Adrenal gland (tissue), 12 donors: ENCODE measurements around the gene MYH6. TPM values are rescaled to one million over a fixed set of nuclear protein-coding genes. Genes with fewer than 3 reads are reported as not detected.

Experiments used
- DNase-seq, 7 donors: peaks; one replicate each; pipeline ENCODE4 v3.0.0-alpha.2; 2019 to 2020
- H3K27ac ChIP-seq, 5 donors: fragments of 200-600 bp; sonication (generic) in 4 of 5; 1 replicate in 3 of 5; 2 replicates in 2 of 5; pipeline versions ENCODE4 v1.5.1 to v1.8.0; 2016 to 2020; ENCODE audit warnings: mild to moderate bottlenecking in 1 of 5
- H3K27me3 ChIP-seq: fragments of 200-600 bp; 2 replicates; pipeline ENCODE4 v1.8.0; 2021
- H3K36me3 ChIP-seq, 2 donors: fragments of 200-600 bp; replicated peaks in 1 of 2; 1 replicate in 1 of 2; 2 replicates in 1 of 2; pipeline versions ENCODE4 v1.5.1 to v1.8.0; 2018 to 2022
- H3K4me1 ChIP-seq, 2 donors: fragments of 200-600 bp; replicated peaks in 1 of 2; 1 replicate in 1 of 2; 2 replicates in 1 of 2; pipeline versions ENCODE4 v1.5.1 to v1.8.0; 2018 to 2021
- H3K4me3 ChIP-seq, 4 donors: fragments of 200-600 bp; sonication (generic) in 3 of 4; one replicate each; pipeline ENCODE4 v1.5.1; 2016 to 2018
- H3K9me3 ChIP-seq, 3 donors: fragments of 200-600 bp; sonication (generic) in 1 of 3; replicated peaks in 1 of 3; 1 replicate in 2 of 3; 2 replicates in 1 of 3; pipeline versions ENCODE4 v1.5.1 to v1.8.0; 2016 to 2021
- POLR2A ChIP-seq, 2 donors: fragments of 450-650 bp; IDR thresholded peaks; one replicate each; pipeline ENCODE4 v1.6.1; 2017; ENCODE audit warnings: antibody characterized with exemption in 2 of 2, mild to moderate bottlenecking in 2 of 2, moderate library complexity in 1 of 2
- WGBS, 4 donors: extraction: QIAGEN DNeasy Blood & Tissue Kit in 2 of 4; methylation state at CpG; one replicate each; pipeline versions ENCODE4 v1.1.5 to v1.1.7; 2013 to 2017; 5-methylcytosine and 5-hydroxymethylcytosine counted together
- intact Hi-C, 2 donors: fragments of 100-400 bp; cut with DNase I; formaldehyde crosslinking; loops; one replicate each; pipeline versions ENCODE4 v1.14.1 to v1.15.0; 2022 to 2023
- polyA plus RNA-seq, 3 donors: library from polyadenylated mRNA; stranded (reverse); fragments of 200-250 nt in 2 of 3; fragments of 350-450 nt in 1 of 3; fragmentation: Illumina TruSeq in 1 of 3; extraction: RNeasy Lipid Tissue Mini Kit (QIAGEN cat#74804) in 1 of 3; gene quantifications; one replicate each; pipeline ENCODE4 v1.2.3, GENCODE V29; 2013 to 2014
- total RNA-seq, 9 donors: library from RNA; depleted of rRNA in 4 of 9; stranded (reverse); fragments of >200 nt in 4 of 9; fragments of 120-200 nt in 1 of 9; fragmentation: NEBNext Ultra II Directional in 1 of 9; extraction: Animal tissue kit (Norgen Biotek cat#: 25700) in 1 of 9; gene quantifications; one replicate each; pipeline versions ENCODE4 v1.1.0 to v1.2.4, GENCODE V29; 2013 to 2023
- TF ChIP-seq, protein P1 (sequence below), 6 experiments: fragments of 450-650 bp in 4 of 6; fragments of 200-600 bp in 2 of 6; sonication (generic) in 1 of 6; IDR thresholded peaks; 1 replicate in 5 of 6; 2 replicates in 1 of 6; pipeline versions ENCODE4 v1.5.1 to v1.8.0; 2016 to 2021; ENCODE audit warnings: antibody characterized with exemption in 6 of 6, mild to moderate bottlenecking in 2 of 6, moderate library complexity in 1 of 6
- donor health status: healthy with polysubstance abuse.
- donor health status: Bipolar disorder and iron deficiency.
- donor health status: DM: yes; HTN: yes; CAD: no.
- donor health status: DM: no; HTN: no; CAD: no.
- donor health status: DM: no; HTN: no; CAD: no.
- donor health status: DM: yes; HTN: yes; CAD: no.

Gene MYH6
- total and polyA plus RNA-seq, 12 donors: under 0.01 to 5.2 (median 0.27) TPM; not detected in 5

DNA sequence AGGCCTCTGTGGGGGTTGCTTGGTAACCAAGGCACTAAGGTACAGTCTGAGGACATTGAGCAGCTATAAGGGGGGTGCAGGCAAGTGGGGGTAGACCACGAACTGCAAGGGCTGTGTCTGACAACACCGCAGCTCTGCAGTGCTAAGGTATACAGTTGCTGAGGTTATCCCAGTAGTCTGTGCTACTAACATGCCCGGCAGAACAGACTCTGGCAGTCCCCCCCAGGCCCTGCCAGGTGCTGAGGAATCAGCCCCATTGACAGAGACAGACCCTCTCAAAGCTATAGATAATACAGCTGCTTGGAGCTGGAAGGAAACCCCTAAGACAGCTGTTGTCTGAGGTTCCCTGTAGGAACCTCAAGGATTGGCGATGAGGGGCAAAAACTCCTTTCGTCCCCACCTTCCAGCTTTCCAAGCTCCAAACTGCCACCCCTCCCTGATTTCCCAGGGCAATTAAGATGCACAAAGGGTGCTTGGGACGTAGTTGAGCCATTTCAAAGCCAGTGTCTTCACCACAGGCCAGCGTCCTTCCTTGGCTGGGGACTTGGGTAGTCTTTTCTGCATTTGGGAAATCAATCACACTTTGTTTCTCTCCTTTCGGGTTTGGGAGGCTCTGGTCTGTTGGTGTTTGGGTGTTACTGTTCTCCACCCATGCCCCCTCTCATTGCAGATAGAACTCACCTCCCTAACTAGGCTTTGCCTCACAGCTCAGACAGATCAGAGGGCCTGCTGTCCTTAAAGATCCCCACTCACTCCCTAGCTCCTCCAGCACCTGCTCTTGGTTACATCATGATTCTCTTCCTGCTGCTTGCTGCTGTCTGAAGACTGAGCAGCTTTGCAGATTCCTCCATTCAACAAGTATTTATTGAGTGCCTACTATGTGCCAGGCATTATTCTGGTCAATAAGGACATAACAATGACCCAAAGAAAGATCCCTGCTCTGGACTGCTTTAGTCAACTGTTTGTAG is 29.3 kb upstream of the MYH6 start:
- intact Hi-C loops: no loop called here
- no peaks in the 10 kb centered on the region for H3K27me3 ChIP-seq
- no peak overlapping the region for H3K4me3 ChIP-seq
- peak overlapping the region in 1 of 5 donors; percentile 34 for H3K27ac ChIP-seq
- no peaks in the 10 kb centered on the region for H3K9me3 ChIP-seq
- peak in 2 of 7 donors; percentile 8 to 42 for DNase-seq
- H3K36me3 ChIP-seq: no peaks in the 10 kb centered on the region
- WGBS, 4 donors: 81 to 88% (median 84%) methylated on average over 6 to 8 of the region's 8 CpGs
- TF ChIP-seq POLR2A (IDR thresholded peaks at IDR 0.05): no peak
- TF ChIP-seq, protein P1, sequence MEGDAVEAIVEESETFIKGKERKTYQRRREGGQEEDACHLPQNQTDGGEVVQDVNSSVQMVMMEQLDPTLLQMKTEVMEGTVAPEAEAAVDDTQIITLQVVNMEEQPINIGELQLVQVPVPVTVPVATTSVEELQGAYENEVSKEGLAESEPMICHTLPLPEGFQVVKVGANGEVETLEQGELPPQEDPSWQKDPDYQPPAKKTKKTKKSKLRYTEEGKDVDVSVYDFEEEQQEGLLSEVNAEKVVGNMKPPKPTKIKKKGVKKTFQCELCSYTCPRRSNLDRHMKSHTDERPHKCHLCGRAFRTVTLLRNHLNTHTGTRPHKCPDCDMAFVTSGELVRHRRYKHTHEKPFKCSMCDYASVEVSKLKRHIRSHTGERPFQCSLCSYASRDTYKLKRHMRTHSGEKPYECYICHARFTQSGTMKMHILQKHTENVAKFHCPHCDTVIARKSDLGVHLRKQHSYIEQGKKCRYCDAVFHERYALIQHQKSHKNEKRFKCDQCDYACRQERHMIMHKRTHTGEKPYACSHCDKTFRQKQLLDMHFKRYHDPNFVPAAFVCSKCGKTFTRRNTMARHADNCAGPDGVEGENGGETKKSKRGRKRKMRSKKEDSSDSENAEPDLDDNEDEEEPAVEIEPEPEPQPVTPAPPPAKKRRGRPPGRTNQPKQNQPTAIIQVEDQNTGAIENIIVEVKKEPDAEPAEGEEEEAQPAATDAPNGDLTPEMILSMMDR (IDR thresholded peaks at IDR 0.05): no peak
- no peaks in the 10 kb centered on the region for H3K4me1 ChIP-seq

DNA sequence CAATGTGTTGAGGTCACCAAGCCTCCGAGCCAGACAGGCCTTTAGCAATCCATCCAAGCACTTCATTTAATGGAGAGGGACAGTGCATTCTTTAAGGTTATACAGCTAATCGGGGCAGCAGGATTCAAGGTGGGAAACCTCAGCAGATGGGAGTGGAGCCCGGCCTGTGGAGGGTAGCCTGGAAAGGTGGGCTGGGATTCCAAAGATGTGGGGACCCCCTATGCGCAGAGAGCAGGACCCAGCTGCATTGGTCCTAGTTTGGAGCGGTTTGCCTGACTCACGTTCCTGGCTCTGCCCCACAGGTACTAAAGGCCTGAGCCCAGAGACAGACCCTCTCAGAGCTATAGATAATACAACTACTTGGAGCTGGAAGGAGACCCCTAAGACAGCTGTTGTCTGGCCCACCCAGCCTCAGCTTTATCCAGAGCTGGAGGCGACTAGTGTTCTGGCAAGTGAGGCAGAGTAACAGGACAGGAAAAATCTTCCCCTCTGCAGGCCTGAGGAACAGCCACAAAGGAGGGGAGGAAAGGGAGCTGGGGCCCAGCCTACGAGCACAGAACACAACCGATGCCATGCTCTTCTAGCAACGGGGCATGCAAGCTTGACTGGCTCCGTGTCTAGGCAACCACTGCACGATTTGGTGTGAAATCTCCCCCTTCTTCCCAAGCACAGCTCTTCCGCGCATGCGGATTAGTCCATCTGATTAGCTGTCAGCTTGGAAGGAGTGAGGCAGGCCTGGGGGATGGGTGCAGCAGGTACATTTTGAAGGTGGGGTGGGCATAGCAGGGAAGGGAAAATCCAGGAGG is 28.5 kb upstream of the MYH6 start:
- H3K27me3 ChIP-seq: no peaks in the 10 kb centered on the region
- no peaks in the 10 kb centered on the region for H3K9me3 ChIP-seq
- no peak overlapping the region for H3K4me3 ChIP-seq
- no peaks in the 10 kb centered on the region for H3K36me3 ChIP-seq
- 63 to 77% (median 75%) methylated on average over 12 to 15 of the region's 15 CpGs for WGBS, 4 donors
- H3K27ac ChIP-seq: peak overlapping the region in 1 of 5 donors; percentile 52
- TF ChIP-seq, protein P1 (IDR thresholded peaks at IDR 0.05): no peak
- TF ChIP-seq POLR2A (IDR thresholded peaks at IDR 0.05): no peak
- peak in 3 of 7 donors; percentile 6 to 89 (median 38) for DNase-seq
- no peaks in the 10 kb centered on the region for H3K4me1 ChIP-seq
- intact Hi-C loops: no loop called here

DNA sequence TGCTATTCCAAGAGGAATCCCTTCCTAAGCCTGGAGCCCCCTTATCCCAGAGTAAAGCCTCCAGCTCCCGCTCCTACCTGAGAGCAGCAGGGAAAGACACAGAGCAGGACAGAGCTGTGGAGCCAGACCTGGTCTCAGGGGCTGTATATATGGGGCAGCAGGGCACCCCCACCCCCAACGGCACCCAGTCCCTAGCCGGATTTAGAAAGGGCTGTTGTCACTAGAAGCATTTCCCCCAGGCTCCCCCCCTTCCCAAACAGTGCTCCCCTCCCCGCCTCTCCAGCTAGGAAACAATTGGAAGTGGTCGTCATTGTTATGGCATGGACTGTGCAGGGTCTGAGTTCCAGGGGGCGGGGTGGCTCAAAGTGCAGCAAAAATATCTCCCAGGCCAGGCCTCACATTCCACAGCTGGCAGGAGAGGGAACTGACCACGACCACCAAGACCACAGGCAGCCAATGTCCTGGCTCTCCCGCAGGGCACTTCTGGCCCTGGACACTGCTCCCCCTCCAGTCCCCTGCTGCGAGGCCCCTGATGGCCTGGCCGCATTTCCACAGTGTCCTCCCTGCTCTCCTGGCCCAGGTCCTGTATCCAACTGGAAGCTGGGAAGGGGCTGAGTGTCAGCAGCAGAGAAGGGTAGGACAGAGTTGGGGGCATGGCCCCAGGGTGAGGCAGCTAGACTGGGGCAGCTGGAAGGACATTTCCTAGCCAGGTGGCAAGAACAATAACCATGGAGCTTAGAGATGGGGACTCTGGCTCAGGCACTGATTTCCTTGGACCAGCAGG is 27.7 kb upstream of the MYH6 start, which contains the start of gene MYH7:
TSS of gene MYH7 (minus strand) at position 118 of the 784 bp plus-strand sequence. CDS start 1,928 bp downstream, outside the sequence.
- Histone ChIP-seq H3K4me3 (no peak within 1 kb of the TSS), H3K4me1 (no peaks in the 10 kb centered on the region), H3K27ac (peak within 1 kb of the TSS in 1 of 5 donors; percentile 52), H3K9me3 (no peaks in the 10 kb centered on the region), H3K27me3 (no peaks in the 10 kb centered on the region), H3K36me3 (no peaks in the 10 kb centered on the region)
- TF ChIP-seq, protein P1 (IDR thresholded peaks at IDR 0.05): no peak
- no peak for TF ChIP-seq POLR2A (IDR thresholded peaks at IDR 0.05)
- DNase-seq: peak in 2 of 7 donors; percentile 4 to 30
- WGBS, 4 donors: 46 to 69% (median 60%) methylated on average over 3 to 10 of the region's 10 CpGs
- intact Hi-C loops: no loop called here
